OCI-LY7 (cell line): ENCODE results near the gene WDR18.

Experiments
- CTCF ChIP-seq: fragments of 200-600 bp; sonication (generic); conservative IDR thresholded peaks from 2 replicates; pipeline ENCODE4 v1.5.1; 2014; ENCODE audit warnings: mild to moderate bottlenecking, antibody characterized with exemption, low read length, moderate library complexity, mixed read lengths
- EZH2phosphoT487 ChIP-seq: fragments of 200-600 bp; sonication (generic); IDR thresholded peaks from 2 replicates; pipeline ENCODE4 v1.6.1; 2018; ENCODE audit warnings: low read depth, borderline replicate concordance, mild to moderate bottlenecking, mixed run types, antibody characterized with exemption, low read length, moderate library complexity, mixed read lengths

GRCh38 chr19:1015782-1016646 lies 31.9 kb downstream of the WDR18 start:
- TF ChIP-seq CTCF (no peak), EZH2phosphoT487 (no peak)
